GM12891 (cell line): ENCODE measurements around the gene CWF19L1.

ENCODE experiments used
- PAX5 ChIP-seq: IDR thresholded peaks from 2 replicates; pipeline ENCODE4 v1.6.1; 2011; ENCODE audit warnings: low read length, moderate library complexity, mild to moderate bottlenecking; ENCODE audit not compliant: insufficient read depth, severe bottlenecking
- POLR2A ChIP-seq: IDR thresholded peaks from 2 replicates; pipeline ENCODE4 v1.6.1; 2011; ENCODE audit warnings: low read depth, low read length, control low read depth
- POLR2AphosphoS5 ChIP-seq: IDR thresholded peaks from 2 replicates; pipeline ENCODE4 v1.6.1; 2011; ENCODE audit warnings: low read depth, low read length, control low read depth
- POU2F2 ChIP-seq: IDR thresholded peaks from 2 replicates; pipeline ENCODE4 v1.6.1; 2011; ENCODE audit warnings: low read depth, mild to moderate bottlenecking, control low read depth, low read length, moderate library complexity
- SPI1 ChIP-seq: IDR thresholded peaks from 2 replicates; pipeline ENCODE4 v1.6.1; 2011; ENCODE audit warnings: low read depth, low read length, control low read depth
- TAF1 ChIP-seq: IDR thresholded peaks from 2 replicates; pipeline ENCODE4 v1.6.1; 2011; ENCODE audit warnings: low read depth, low read length, control low read depth

GRCh38 chr10:100192350-100192749, 75.1 kb downstream of the CWF19L1 start:
- TF ChIP-seq TAF1 (no peak), SPI1 (peak; percentile 45; the same call in 1 of the 2 replicates), POLR2A (no peak), POLR2AphosphoS5 (no peak), PAX5 (no peak), POU2F2 (no peak)
